Loucy (cell line): Measurements from ENCODE around the gene NAPEPLD.

Source experiments
- CTCF ChIP-seq: fragments of 200-600 bp; sonication (generic); conservative IDR thresholded peaks from 2 replicates; pipeline ENCODE4 v1.5.1; 2014; ENCODE audit warnings: mild to moderate bottlenecking, antibody characterized with exemption, low read length
- EZH2phosphoT487 ChIP-seq: fragments of 200-600 bp; IDR thresholded peaks from 2 replicates; pipeline ENCODE4 v1.6.1; 2018; ENCODE audit warnings: antibody characterized with exemption, mild to moderate bottlenecking, moderate library complexity, borderline replicate concordance

GRCh38 chr7:103116991-103117390, 31.9 kb downstream of the NAPEPLD start:
- no peak for TF ChIP-seq CTCF
- no peak for TF ChIP-seq EZH2phosphoT487
